HG03025 (cell line): ENCODE data around the gene POT1.
A peak's percentile ranks its signal among the peaks of the same experiment; 100 is the strongest.

Experiments
- ATAC-seq: cut with Tn5 transposase; IDR thresholded peaks from one replicate; pipeline ENCODE4 v1.9.1; 2021; ENCODE audit warnings: mild to moderate bottlenecking, moderate library complexity; ENCODE audit not compliant: unreplicated experiment, low FRiP score

The POT1 gene

GRCh38 chr7:124812764-124813163, 116.9 kb downstream of the POT1 start:
- no peak for ATAC-seq

- no peak for ATAC-seq
Measured at GRCh38 chr7:124811341-124811740, 118.3 kb downstream of the POT1 start.

GRCh38 chr7:124810605-124811004, 119.0 kb downstream of the POT1 start:
- no peak for ATAC-seq

- ATAC-seq: no peak
Measured at GRCh38 chr7:124808206-124808605, 121.4 kb downstream of the POT1 start.

GRCh38 chr7:124801330-124801895, 128.2 kb downstream of the POT1 start:
- ATAC-seq: no peak

- ATAC-seq: no peak
Measured at GRCh38 chr7:124800386-124800785, 129.2 kb downstream of the POT1 start.

GRCh38 chr7:124799448-124799847, 130.2 kb downstream of the POT1 start:
- no peak for ATAC-seq

GRCh38 chr7:124796771-124797170, 132.9 kb downstream of the POT1 start:
- ATAC-seq: no peak

- ATAC-seq: no peak
Measured at GRCh38 chr7:124792696-124793095, 136.9 kb downstream of the POT1 start.

GRCh38 chr7:124792002-124792401, 137.6 kb downstream of the POT1 start:
- no peak for ATAC-seq

- ATAC-seq: no peak
Measured at GRCh38 chr7:124791426-124791825, 138.2 kb downstream of the POT1 start.

GRCh38 chr7:124790645-124791044, 139.0 kb downstream of the POT1 start:
- no peak for ATAC-seq

GRCh38 chr7:124785994-124786393, 143.6 kb downstream of the POT1 start:
- ATAC-seq: no peak

- ATAC-seq: peak; percentile 66
Measured at GRCh38 chr7:124784879-124785818, 144.5 kb downstream of the POT1 start.

GRCh38 chr7:124783271-124783670, 146.4 kb downstream of the POT1 start:
- ATAC-seq: no peak

GRCh38 chr7:124781907-124782734, 147.5 kb downstream of the POT1 start:
- ATAC-seq: no peak

GRCh38 chr7:124781418-124781817, 148.2 kb downstream of the POT1 start:
- ATAC-seq: no peak

- no peak for ATAC-seq
Measured at GRCh38 chr7:124780608-124781007, 149.0 kb downstream of the POT1 start.

- ATAC-seq: no peak
Measured at GRCh38 chr7:124780056-124780455, 149.6 kb downstream of the POT1 start.

GRCh38 chr7:124779620-124780019, 150.0 kb downstream of the POT1 start:
- ATAC-seq: no peak

GRCh38 chr7:124779194-124779593, 150.4 kb downstream of the POT1 start:
- no peak for ATAC-seq
